Panc1 (cell line): Measurements from ENCODE around the gene IGSF21. TPM values are rescaled to one million over a fixed set of nuclear protein-coding genes. Genes with fewer than 3 reads are reported as not detected.

Experiments used
- ATAC-seq: fragments of 200-7000 bp; cut with Tn5 transposase; 2 replicates; pipeline ENCODE4 v1.9.1; 2020; ENCODE audit warnings: mild to moderate bottlenecking, moderate library complexity
- BruUV-seq: library from RNA; stranded (reverse); fragments of 400-500 nt; replicated peaks from 2 replicates; lab custom pipeline; 2021; lab: Mats Ljungman, UMichigan
- CTCF ChIA-PET: fragments of 300-600 bp; sonication (Branson Sonifier 250); formaldehyde crosslinking; loops from one replicate; lab custom pipeline; 2022; ENCODE audit warnings: antibody characterized with exemption; lab: Charles Lee
- POLR2A ChIA-PET: fragments of 300-600 bp; sonication (Branson Sonifier 250); formaldehyde crosslinking; loops from one replicate; lab custom pipeline; 2022; ENCODE audit warnings: antibody characterized with exemption; lab: Charles Lee
- DNase-seq: peaks from one replicate; pipeline ENCODE4 v3.0.0-alpha.2; 2010; ENCODE audit warnings: low read depth, low spot score
- H3K27ac ChIP-seq: 2 replicates; pipeline ENCODE4 v1.5.1; 2011; ENCODE audit warnings: mild to moderate bottlenecking, low read length, inconsistent platforms
- H3K27me3 ChIP-seq: fragments of 200-500 bp; sonication (Bioruptor generic); 2 replicates; pipeline ENCODE4 v1.6.0; 2014; ENCODE audit warnings: low read length, inconsistent platforms; ENCODE audit not compliant: control insufficient read depth, insufficient read depth
- H3K36me3 ChIP-seq: fragments of 200-500 bp; sonication (Bioruptor generic); 2 replicates; pipeline ENCODE4 v1.5.1; 2014; ENCODE audit warnings: inconsistent platforms, mild to moderate bottlenecking, low read length, moderate library complexity; ENCODE audit not compliant: control insufficient read depth, insufficient read depth
- H3K4me1 ChIP-seq: 2 replicates; pipeline ENCODE4 v1.5.1; 2011; ENCODE audit warnings: inconsistent platforms, mild to moderate bottlenecking, low read length, moderate library complexity; ENCODE audit not compliant: control insufficient read depth, insufficient read depth
- H3K4me3 ChIP-seq, 2 experiments: 2 replicates each; pipeline ENCODE4 v1.5.1; 2011 to 2012; ENCODE audit warnings: low read depth in 2 of 2, low read length in 2 of 2, mild to moderate bottlenecking in 2 of 2, inconsistent platforms in 1 of 2, moderate library complexity in 1 of 2
- H3K9me3 ChIP-seq: fragments of 200-500 bp; sonication (Bioruptor generic); 2 replicates; pipeline ENCODE4 v1.5.1; 2014; ENCODE audit warnings: low read depth, mild to moderate bottlenecking, inconsistent platforms, low read length, moderate library complexity; ENCODE audit not compliant: control insufficient read depth, insufficient read depth
- POLR2AphosphoS5 ChIP-seq: IDR thresholded peaks from 2 replicates; pipeline ENCODE4 v1.6.1; 2012; ENCODE audit warnings: mild to moderate bottlenecking, low read depth, low read length, moderate library complexity
- SIN3A ChIP-seq: IDR thresholded peaks from 2 replicates; pipeline ENCODE4 v1.6.1; 2012; ENCODE audit warnings: low read depth, mild to moderate bottlenecking, low read length, moderate library complexity, borderline replicate concordance; ENCODE audit not compliant: insufficient read depth
- TCF7L2 ChIP-seq: IDR thresholded peaks from 2 replicates; pipeline ENCODE4 v1.6.1; 2011; ENCODE audit warnings: mild to moderate bottlenecking, low read depth, low read length, inconsistent platforms
- in situ Hi-C: cut with HindIII; loops from 2 replicates; pipeline ENCODE4 v1.10.0; 2016; ENCODE audit warnings: low sequenced_read_pairs, low pct_unique_long_range_greater_than_20kb
- intact Hi-C: fragments of 100-400 bp; cut with micrococcal nuclease; formaldehyde crosslinking; loops from one replicate; pipeline ENCODE4 v1.10.0; 2022; ENCODE audit not compliant: unreplicated experiment
- total RNA-seq: library from RNA; stranded (reverse); gene quantifications from one replicate; pipeline ENCODE4 v1.2.1, GENCODE V29; 2021; ENCODE audit not compliant: unreplicated experiment
- TF ChIP-seq, protein P1 (sequence below): fragments of 450-650 bp; IDR thresholded peaks from 2 replicates; pipeline ENCODE4 v1.5.1; 2017; ENCODE audit warnings: mild to moderate bottlenecking
- TF ChIP-seq, protein P2 (sequence below), 2 experiments: IDR thresholded peaks; 2 replicates each; pipeline ENCODE4 v1.6.1; 2011 to 2012; ENCODE audit warnings: low read depth in 2 of 2, control low read depth in 1 of 2, low read length in 1 of 2, mild to moderate bottlenecking in 1 of 2, moderate library complexity in 1 of 2; ENCODE audit not compliant: insufficient read depth in 1 of 2

The IGSF21 gene
- total RNA-seq, 1 experiment from 2014 or later: not detected

DNA sequence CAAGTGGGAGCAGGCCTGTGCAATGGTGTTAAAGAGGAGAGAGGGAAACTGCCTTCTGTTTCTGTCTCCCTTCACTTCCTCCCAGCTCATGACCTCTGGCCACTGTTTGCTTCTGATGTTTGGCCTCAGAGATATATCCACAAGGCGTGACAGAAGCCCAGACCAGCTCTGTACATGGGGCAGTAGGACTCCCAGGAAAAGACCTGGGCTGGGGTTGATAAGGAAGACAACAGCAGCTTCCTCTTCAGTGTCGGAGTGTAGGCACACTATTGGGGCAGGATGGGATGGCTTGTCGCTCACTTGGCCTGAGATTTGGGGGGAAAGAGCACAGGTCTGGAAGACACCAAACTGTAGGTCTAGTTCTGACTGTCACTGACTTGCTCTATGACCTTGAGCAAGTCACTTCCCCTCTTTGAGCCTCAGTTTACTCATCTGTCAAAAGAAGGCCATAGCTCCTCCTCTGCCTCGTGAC, 305.3 kb downstream of the IGSF21 start:
- no peak overlapping the region for H3K27ac ChIP-seq
- DNase-seq: no peak
- no peaks in the 10 kb centered on the region for H3K36me3 ChIP-seq
- H3K27me3 ChIP-seq: no peaks in the 10 kb centered on the region; the same call in 1 of the 2 replicates
- ChIA-PET POLR2A (interaction anchor here (0.6 kb wide), 1 partner anchor 12 kb away, joined by 5 read pairs; no protein-coding TSS in a partner anchor), CTCF (interaction anchor here (0.6 kb wide), 1 partner anchor 181 kb away, joined by 3 read pairs; no protein-coding TSS in a partner anchor)
- TF ChIP-seq SIN3A (no peak), TCF7L2 (no peak), POLR2AphosphoS5 (no peak)
- TF ChIP-seq, protein P1, sequence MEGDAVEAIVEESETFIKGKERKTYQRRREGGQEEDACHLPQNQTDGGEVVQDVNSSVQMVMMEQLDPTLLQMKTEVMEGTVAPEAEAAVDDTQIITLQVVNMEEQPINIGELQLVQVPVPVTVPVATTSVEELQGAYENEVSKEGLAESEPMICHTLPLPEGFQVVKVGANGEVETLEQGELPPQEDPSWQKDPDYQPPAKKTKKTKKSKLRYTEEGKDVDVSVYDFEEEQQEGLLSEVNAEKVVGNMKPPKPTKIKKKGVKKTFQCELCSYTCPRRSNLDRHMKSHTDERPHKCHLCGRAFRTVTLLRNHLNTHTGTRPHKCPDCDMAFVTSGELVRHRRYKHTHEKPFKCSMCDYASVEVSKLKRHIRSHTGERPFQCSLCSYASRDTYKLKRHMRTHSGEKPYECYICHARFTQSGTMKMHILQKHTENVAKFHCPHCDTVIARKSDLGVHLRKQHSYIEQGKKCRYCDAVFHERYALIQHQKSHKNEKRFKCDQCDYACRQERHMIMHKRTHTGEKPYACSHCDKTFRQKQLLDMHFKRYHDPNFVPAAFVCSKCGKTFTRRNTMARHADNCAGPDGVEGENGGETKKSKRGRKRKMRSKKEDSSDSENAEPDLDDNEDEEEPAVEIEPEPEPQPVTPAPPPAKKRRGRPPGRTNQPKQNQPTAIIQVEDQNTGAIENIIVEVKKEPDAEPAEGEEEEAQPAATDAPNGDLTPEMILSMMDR: no peak
- TF ChIP-seq, protein P2, sequence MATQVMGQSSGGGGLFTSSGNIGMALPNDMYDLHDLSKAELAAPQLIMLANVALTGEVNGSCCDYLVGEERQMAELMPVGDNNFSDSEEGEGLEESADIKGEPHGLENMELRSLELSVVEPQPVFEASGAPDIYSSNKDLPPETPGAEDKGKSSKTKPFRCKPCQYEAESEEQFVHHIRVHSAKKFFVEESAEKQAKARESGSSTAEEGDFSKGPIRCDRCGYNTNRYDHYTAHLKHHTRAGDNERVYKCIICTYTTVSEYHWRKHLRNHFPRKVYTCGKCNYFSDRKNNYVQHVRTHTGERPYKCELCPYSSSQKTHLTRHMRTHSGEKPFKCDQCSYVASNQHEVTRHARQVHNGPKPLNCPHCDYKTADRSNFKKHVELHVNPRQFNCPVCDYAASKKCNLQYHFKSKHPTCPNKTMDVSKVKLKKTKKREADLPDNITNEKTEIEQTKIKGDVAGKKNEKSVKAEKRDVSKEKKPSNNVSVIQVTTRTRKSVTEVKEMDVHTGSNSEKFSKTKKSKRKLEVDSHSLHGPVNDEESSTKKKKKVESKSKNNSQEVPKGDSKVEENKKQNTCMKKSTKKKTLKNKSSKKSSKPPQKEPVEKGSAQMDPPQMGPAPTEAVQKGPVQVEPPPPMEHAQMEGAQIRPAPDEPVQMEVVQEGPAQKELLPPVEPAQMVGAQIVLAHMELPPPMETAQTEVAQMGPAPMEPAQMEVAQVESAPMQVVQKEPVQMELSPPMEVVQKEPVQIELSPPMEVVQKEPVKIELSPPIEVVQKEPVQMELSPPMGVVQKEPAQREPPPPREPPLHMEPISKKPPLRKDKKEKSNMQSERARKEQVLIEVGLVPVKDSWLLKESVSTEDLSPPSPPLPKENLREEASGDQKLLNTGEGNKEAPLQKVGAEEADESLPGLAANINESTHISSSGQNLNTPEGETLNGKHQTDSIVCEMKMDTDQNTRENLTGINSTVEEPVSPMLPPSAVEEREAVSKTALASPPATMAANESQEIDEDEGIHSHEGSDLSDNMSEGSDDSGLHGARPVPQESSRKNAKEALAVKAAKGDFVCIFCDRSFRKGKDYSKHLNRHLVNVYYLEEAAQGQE (IDR thresholded peaks at IDR 0.05; ENCODE audit: insufficient read depth in 1 of 2, low read depth in 2 of 2, low read length in 1 of 2): no peak
- intact Hi-C loops (no loop called here), in situ Hi-C loops (no loop called here)
- no peak overlapping the region for H3K4me3 ChIP-seq
- no peak for ATAC-seq
- H3K4me1 ChIP-seq: no peaks in the 10 kb centered on the region
- H3K9me3 ChIP-seq: no peaks in the 10 kb centered on the region
- no TSS peak for BruUV-seq

DNA sequence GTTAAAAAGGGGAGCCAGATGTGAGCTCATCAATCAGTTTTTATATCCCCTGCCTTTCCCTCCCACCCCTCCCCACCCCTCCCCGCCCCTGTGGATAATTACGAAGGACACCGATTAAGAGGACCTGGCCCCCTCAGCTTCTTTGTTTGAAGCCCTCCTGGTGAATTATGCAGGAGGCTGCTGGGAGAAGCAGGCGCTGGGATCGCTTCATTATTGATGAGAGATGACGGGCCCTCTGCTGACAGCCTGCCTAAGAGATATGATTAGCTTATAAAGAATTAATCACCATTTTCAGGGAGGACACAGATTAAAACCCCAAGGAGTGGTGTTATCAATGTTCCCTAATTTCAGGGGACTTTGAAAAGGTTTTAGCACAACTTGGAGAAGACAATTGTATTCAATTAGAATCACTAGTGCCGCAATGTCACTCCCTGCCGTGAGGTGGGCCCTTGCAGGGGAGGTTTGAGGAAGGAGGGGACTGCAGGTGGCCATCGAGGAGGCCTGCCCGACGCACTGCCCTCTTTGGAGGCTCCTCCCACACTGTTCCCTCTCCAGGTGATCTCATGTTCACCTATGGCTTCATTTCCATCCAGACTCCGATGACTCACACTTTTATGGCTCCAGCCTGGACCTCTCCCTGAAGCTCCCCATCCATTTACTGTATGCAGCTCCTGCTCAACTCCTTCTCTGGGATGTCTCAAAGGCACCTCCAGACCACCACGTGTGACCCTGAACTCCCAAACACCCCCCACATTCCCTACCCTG, 306.1 kb downstream of the IGSF21 start:
- POLR2A ChIA-PET: no interaction called here
- TF ChIP-seq TCF7L2 (no peak), POLR2AphosphoS5 (no peak), SIN3A (no peak)
- TF ChIP-seq, protein P2 (IDR thresholded peaks at IDR 0.05; ENCODE audit: insufficient read depth in 1 of 2, low read depth in 2 of 2, low read length in 1 of 2): no peak
- TF ChIP-seq, protein P1: no peak
- no peaks in the 10 kb centered on the region for H3K36me3 ChIP-seq
- H3K27ac ChIP-seq: no peak overlapping the region
- ATAC-seq (no peak), DNase-seq (no peak)
- intact Hi-C loops: no loop called here
- H3K27me3 ChIP-seq: no peaks in the 10 kb centered on the region; the same call in 1 of the 2 replicates
- no TSS peak for BruUV-seq
- in situ Hi-C loops: no loop called here
- no peak overlapping the region for H3K4me3 ChIP-seq
- H3K4me1 ChIP-seq: no peaks in the 10 kb centered on the region
- CTCF ChIA-PET: interaction anchor here (0.6 kb wide), 1 partner anchor 182 kb away, joined by 3 read pairs; no protein-coding TSS in a partner anchor
- H3K9me3 ChIP-seq: no peaks in the 10 kb centered on the region
